Measurements from ENCODE around the gene GRK6. TPM values are rescaled to one million over a fixed set of nuclear protein-coding genes. Genes with fewer than 3 reads are reported as not detected.
A peak's percentile ranks its signal among the peaks of the same experiment; 100 is the strongest.

The GRK6 gene
- total and polyA plus RNA-seq, 3 donors from 2014 or later = 32.6 to 57.0 (median 51.8) TPM

GRCh38 chr5:177454397-177455035 is 28.0 kb downstream of the GRK6 start:
- WGBS, 2 donors = 0 to 3% methylated on average over 8 to 71 of the region's 84 CpGs
- Histone ChIP-seq H3K36me3 (ENCODE audit: low read depth, missing control alignments) (no peaks in the 10 kb centered on the region), H3K27ac (peak overlapping the region; percentile 24 to 55), H3K9me3 (no peaks in the 10 kb centered on the region), H3K4me3 (peak overlapping the region; percentile 58 to 66), H3K4me1 (peaks cover 14% of the 10 kb centered on the region), H3K27me3 (no peaks in the 10 kb centered on the region)
- intact Hi-C loops (cut with DNase I; ENCODE audit: low total_unique reads) = loop anchor here (5.0 kb wide), 1 partner anchor 52 kb away; the partner anchor contains the start of gene PFN3
- DNase-seq = peak; percentile 93
- TF ChIP-seq, protein P1, sequence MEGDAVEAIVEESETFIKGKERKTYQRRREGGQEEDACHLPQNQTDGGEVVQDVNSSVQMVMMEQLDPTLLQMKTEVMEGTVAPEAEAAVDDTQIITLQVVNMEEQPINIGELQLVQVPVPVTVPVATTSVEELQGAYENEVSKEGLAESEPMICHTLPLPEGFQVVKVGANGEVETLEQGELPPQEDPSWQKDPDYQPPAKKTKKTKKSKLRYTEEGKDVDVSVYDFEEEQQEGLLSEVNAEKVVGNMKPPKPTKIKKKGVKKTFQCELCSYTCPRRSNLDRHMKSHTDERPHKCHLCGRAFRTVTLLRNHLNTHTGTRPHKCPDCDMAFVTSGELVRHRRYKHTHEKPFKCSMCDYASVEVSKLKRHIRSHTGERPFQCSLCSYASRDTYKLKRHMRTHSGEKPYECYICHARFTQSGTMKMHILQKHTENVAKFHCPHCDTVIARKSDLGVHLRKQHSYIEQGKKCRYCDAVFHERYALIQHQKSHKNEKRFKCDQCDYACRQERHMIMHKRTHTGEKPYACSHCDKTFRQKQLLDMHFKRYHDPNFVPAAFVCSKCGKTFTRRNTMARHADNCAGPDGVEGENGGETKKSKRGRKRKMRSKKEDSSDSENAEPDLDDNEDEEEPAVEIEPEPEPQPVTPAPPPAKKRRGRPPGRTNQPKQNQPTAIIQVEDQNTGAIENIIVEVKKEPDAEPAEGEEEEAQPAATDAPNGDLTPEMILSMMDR (IDR thresholded peaks at IDR 0.05) = peak; percentile 91 to 99 (median 98)
- no peak for TF ChIP-seq POLR2A (IDR thresholded peaks at IDR 0.05)

DNA sequence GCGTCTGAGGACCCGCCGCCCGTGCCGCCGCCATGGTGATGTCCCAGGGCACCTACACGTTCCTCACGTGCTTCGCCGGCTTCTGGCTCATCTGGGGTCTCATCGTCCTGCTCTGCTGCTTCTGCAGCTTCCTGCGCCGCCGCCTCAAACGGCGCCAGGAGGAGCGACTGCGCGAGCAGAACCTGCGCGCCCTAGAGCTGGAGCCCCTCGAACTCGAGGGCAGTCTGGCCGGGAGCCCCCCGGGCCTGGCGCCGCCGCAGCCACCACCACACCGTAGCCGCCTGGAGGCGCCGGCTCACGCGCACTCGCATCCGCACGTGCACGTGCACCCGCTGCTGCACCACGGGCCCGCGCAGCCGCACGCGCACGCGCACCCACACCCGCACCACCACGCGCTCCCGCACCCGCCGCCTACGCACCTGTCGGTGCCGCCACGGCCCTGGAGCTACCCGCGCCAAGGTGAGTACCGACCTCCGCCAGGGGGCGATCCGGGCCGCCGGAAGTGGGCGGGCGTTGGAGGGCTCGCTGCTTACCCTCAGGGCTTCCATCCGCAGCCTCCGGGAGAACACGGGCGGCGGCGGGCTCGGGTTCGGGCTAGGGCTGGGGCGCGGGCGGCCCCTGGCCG is 28.7 kb downstream of the GRK6 start:
- Histone ChIP-seq H3K27me3 (no peaks in the 10 kb centered on the region), H3K4me3 (peak overlapping the region; percentile 58 to 66), H3K27ac (peak overlapping the region; percentile 55 to 64), H3K4me1 (peaks cover 14% of the 10 kb centered on the region), H3K9me3 (no peaks in the 10 kb centered on the region), H3K36me3 (ENCODE audit: low read depth, missing control alignments) (no peaks in the 10 kb centered on the region)
- peak; percentile 84 for DNase-seq
- TF ChIP-seq, protein P1 (IDR thresholded peaks at IDR 0.05) = peak; percentile 43 to 85 (median 78)
- TF ChIP-seq POLR2A (IDR thresholded peaks at IDR 0.05) = no peak
- WGBS, 2 donors = 0% methylated on average over 28 of the region's 80 CpGs; no CpG with 5 or more reads in 1 of the 2 donors
- intact Hi-C loops (cut with DNase I; ENCODE audit: low total_unique reads) = loop anchor here (5.0 kb wide), 1 partner anchor 53 kb away; the partner anchor contains the start of gene PFN3

- peak overlapping the region; percentile 58 to 66 for H3K4me3 ChIP-seq
- H3K4me1 ChIP-seq = peaks cover 14% of the 10 kb centered on the region
- no peaks in the 10 kb centered on the region for H3K27me3 ChIP-seq
- 0% methylated on average over 6 to 67 of the region's 76 CpGs for WGBS, 2 donors
- peak overlapping the region; percentile 21 to 64 for H3K27ac ChIP-seq
- no peaks in the 10 kb centered on the region for H3K36me3 ChIP-seq (ENCODE audit: low read depth, missing control alignments)
- no peaks in the 10 kb centered on the region for H3K9me3 ChIP-seq
- peak; percentile 97 for DNase-seq
- TF ChIP-seq, protein P1 (IDR thresholded peaks at IDR 0.05) = peak; percentile 68 to 97 (median 88)
- TF ChIP-seq POLR2A (IDR thresholded peaks at IDR 0.05) = no peak
- intact Hi-C loops (cut with DNase I; ENCODE audit: low total_unique reads) = loop anchor here (5.0 kb wide), 1 partner anchor 54 kb away; the partner anchor contains the start of gene PFN3
These were observed 29.4 kb downstream of the GRK6 start for GRCh38 chr5:177455661-177456590.

DNA sequence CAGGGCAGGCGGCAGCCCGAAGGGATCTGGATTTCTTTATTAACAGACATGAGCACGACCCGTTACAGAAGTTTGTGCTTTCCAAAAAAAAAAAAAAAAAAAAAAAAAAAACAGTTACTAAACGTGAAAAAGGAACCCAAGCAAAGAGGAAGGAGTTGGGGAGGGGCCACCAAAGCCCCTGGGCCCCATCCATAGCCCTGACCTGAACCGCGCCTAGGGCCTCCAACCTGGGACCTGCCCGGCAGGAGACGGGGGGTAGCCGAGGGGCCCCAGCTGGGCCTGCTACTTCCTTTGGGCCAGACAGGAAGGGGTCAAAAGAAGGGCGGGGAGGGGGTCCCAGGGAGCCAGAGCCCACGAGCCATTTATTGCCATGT is 30.1 kb downstream of the GRK6 start:
- Histone ChIP-seq H3K4me1 (peaks cover 14% of the 10 kb centered on the region), H3K27me3 (no peaks in the 10 kb centered on the region), H3K36me3 (ENCODE audit: low read depth, missing control alignments) (no peaks in the 10 kb centered on the region), H3K9me3 (no peaks in the 10 kb centered on the region), H3K27ac (no peak overlapping the region), H3K4me3 (peak overlapping the region in 1 of 2 donors; percentile 66)
- WGBS, 2 donors = 16 to 17% methylated on average over 12 of the region's 12 CpGs
- DNase-seq = no peak
- TF ChIP-seq, protein P1 (IDR thresholded peaks at IDR 0.05) = no peak
- TF ChIP-seq POLR2A (IDR thresholded peaks at IDR 0.05) = no peak
- intact Hi-C loops (cut with DNase I; ENCODE audit: low total_unique reads) = loop anchor here (5.0 kb wide), 1 partner anchor 54 kb away; the partner anchor contains the start of gene PFN3
